Liver (tissue), 9 donors: ENCODE measurements around the gene MAN2B2. TPM values are rescaled to one million over a fixed set of nuclear protein-coding genes. Genes with fewer than 3 reads are reported as not detected.

Experiments used
- DNase-seq: peaks from one replicate; pipeline ENCODE4 v3.0.0-alpha.2; 2017; ENCODE audit warnings: low spot score
- H3K27ac ChIP-seq, 2 donors: one replicate each; pipeline ENCODE4 v1.7.0; 2013; ENCODE audit warnings: inconsistent platforms in 2 of 2, low read length in 2 of 2, control low read depth in 1 of 2, low read depth in 1 of 2, mild to moderate bottlenecking in 1 of 2
- H3K27me3 ChIP-seq, 4 donors: one replicate each; pipeline versions ENCODE4 v1.6.1 to v1.7.0; 2013; ENCODE audit warnings: low read length in 3 of 4, inconsistent platforms in 1 of 4, mild to moderate bottlenecking in 1 of 4, moderate library complexity in 1 of 4; ENCODE audit not compliant: control insufficient read depth in 4 of 4, insufficient read depth in 4 of 4
- H3K36me3 ChIP-seq, 4 donors: one replicate each; pipeline versions ENCODE4 v1.6.1 to v1.7.0; 2013; ENCODE audit warnings: low read length in 3 of 4, mild to moderate bottlenecking in 3 of 4, low read depth in 1 of 4, moderate library complexity in 1 of 4; ENCODE audit not compliant: control insufficient read depth in 4 of 4, insufficient read depth in 3 of 4
- H3K4me1 ChIP-seq, 4 donors: one replicate each; pipeline versions ENCODE4 v1.6.1 to v1.7.0; 2013; ENCODE audit warnings: low read length in 3 of 4, mild to moderate bottlenecking in 3 of 4, moderate library complexity in 1 of 4; ENCODE audit not compliant: control insufficient read depth in 4 of 4, insufficient read depth in 4 of 4
- H3K4me3 ChIP-seq, 3 donors: one replicate each; pipeline versions ENCODE4 v1.6.1 to v1.7.0; 2013; ENCODE audit warnings: low read length in 3 of 3, control low read depth in 1 of 3, low read depth in 1 of 3, mild to moderate bottlenecking in 1 of 3
- H3K9ac ChIP-seq, 2 donors: one replicate each; pipeline ENCODE4 v1.7.0; 2013; ENCODE audit warnings: low read length in 2 of 2, mild to moderate bottlenecking in 2 of 2, moderate library complexity in 2 of 2, control low read depth in 1 of 2, low read depth in 1 of 2
- H3K9me3 ChIP-seq, 4 donors: one replicate each; pipeline versions ENCODE4 v1.6.1 to v1.7.0; 2013; ENCODE audit warnings: low read length in 3 of 4; ENCODE audit not compliant: control insufficient read depth in 4 of 4
- CTCF ChIP-seq: fragments of 150-350 bp; IDR thresholded peaks from 2 replicates; pipeline ENCODE4 v1.5.1; 2017; ENCODE audit warnings: improper control_type of control experiment, low read depth, low read length; ENCODE audit not compliant: missing input control
- EGR1 ChIP-seq, 2 donors: IDR thresholded peaks; 2 replicates each; pipeline ENCODE4 v1.6.1; 2016 to 2018; ENCODE audit warnings: antibody characterized with exemption in 2 of 2, low read depth in 2 of 2
- FOXA1 ChIP-seq: IDR thresholded peaks from 2 replicates; pipeline ENCODE4 v1.6.1; 2016; ENCODE audit warnings: antibody characterized with exemption
- FOXA2 ChIP-seq: IDR thresholded peaks from 2 replicates; pipeline ENCODE4 v1.6.1; 2016; ENCODE audit warnings: antibody characterized with exemption
- GABPA ChIP-seq, 2 donors: IDR thresholded peaks in 1 of 2; conservative IDR thresholded peaks in 1 of 2; 2 replicates each; pipeline ENCODE4 v1.6.1; 2016; ENCODE audit warnings: antibody characterized with exemption in 2 of 2, mild to moderate bottlenecking in 1 of 2, moderate library complexity in 1 of 2
- HNF4A ChIP-seq, 2 donors: conservative IDR thresholded peaks; 2 replicates each; pipeline ENCODE4 v1.6.1; 2016; ENCODE audit warnings: antibody characterized with exemption in 2 of 2, mild to moderate bottlenecking in 2 of 2
- HNF4G ChIP-seq: IDR thresholded peaks from 2 replicates; pipeline ENCODE4 v1.6.1; 2016; ENCODE audit warnings: antibody characterized with exemption
- JUND ChIP-seq, 2 donors: IDR thresholded peaks; 2 replicates each; pipeline ENCODE4 v1.6.1; 2016; ENCODE audit warnings: antibody characterized with exemption in 2 of 2
- MAX ChIP-seq: IDR thresholded peaks from 2 replicates; pipeline ENCODE4 v1.6.1; 2016; ENCODE audit warnings: antibody characterized with exemption
- NR2F2 ChIP-seq: IDR thresholded peaks from 2 replicates; pipeline ENCODE4 v1.6.1; 2016; ENCODE audit warnings: antibody characterized with exemption
- RAD21 ChIP-seq, 2 donors: IDR thresholded peaks; 2 replicates each; pipeline ENCODE4 v1.6.1; 2016; ENCODE audit warnings: antibody characterized with exemption in 2 of 2, mild to moderate bottlenecking in 2 of 2
- REST ChIP-seq: IDR thresholded peaks from 2 replicates; pipeline ENCODE4 v1.6.1; 2016; ENCODE audit warnings: antibody characterized with exemption, mild to moderate bottlenecking
- RXRA ChIP-seq, 2 donors: IDR thresholded peaks; 2 replicates each; pipeline ENCODE4 v1.6.1; 2017 to 2018; ENCODE audit warnings: antibody characterized with exemption in 2 of 2, mild to moderate bottlenecking in 1 of 2
- TAF1 ChIP-seq: conservative IDR thresholded peaks from 2 replicates; pipeline ENCODE4 v1.6.1; 2016; ENCODE audit warnings: antibody characterized with exemption, mild to moderate bottlenecking
- YY1 ChIP-seq: IDR thresholded peaks from 2 replicates; pipeline ENCODE4 v1.6.1; 2016; ENCODE audit warnings: antibody characterized with exemption, mild to moderate bottlenecking
- ZBTB33 ChIP-seq: IDR thresholded peaks from 2 replicates; pipeline ENCODE4 v1.6.1; 2016; ENCODE audit warnings: antibody characterized with exemption
- WGBS: extraction: QIAGEN DNeasy Blood & Tissue Kit; methylation state at CpG from one replicate; pipeline ENCODE4 v1.1.7; 2013; 5-methylcytosine and 5-hydroxymethylcytosine counted together
- polyA plus RNA-seq, 2 donors: library from polyadenylated mRNA; stranded (reverse) in 1 of 2; unstranded in 1 of 2; fragments of 200-250 nt in 1 of 2; fragments of >200 nt in 1 of 2; fragmentation: Nextera tagmentation in 1 of 2; extraction: Ambion mirVana in 1 of 2; gene quantifications; one replicate each; pipeline versions ENCODE4 v1.2.1 to v1.2.3, GENCODE V29; 2013 to 2015
- total RNA-seq, 2 donors: library from RNA; depleted of rRNA; stranded (reverse); fragments of >200 nt; gene quantifications; one replicate each; pipeline ENCODE4 v1.2.3, GENCODE V29; 2014
- donor health status: healthy.
- donor health status: healthy.
- donor health status: healthy.
- donor health status: healthy.
- donor health status: healthy.

Gene MAN2B2
- total and polyA plus RNA-seq, 4 donors = 14.7 to 29.7 (median 22.5) TPM

GRCh38 chr4:6535706-6536105 lies 39.3 kb upstream of the MAN2B2 start:
- 80% methylated on average over 7 of the region's 7 CpGs for WGBS
- Histone ChIP-seq H3K4me1 (no peaks in the 10 kb centered on the region), H3K36me3 (no peaks in the 10 kb centered on the region), H3K9ac (no peak overlapping the region), H3K27ac (no peak overlapping the region), H3K4me3 (no peak overlapping the region), H3K27me3 (peaks cover 0 to 8% (median 1%) of the 10 kb centered on the region in 4 donors), H3K9me3 (peaks cover under 1 to 9% (median 3%) of the 10 kb centered on the region in 4 donors)
- no peak for DNase-seq
- no peak for TF ChIP-seq JUND (IDR thresholded peaks at IDR 0.05)
- TF ChIP-seq REST = no peak
- no peak for TF ChIP-seq HNF4G
- TF ChIP-seq FOXA2 = no peak
- no peak for TF ChIP-seq FOXA1
- TF ChIP-seq YY1 = no peak
- no peak for TF ChIP-seq HNF4A (conservative IDR thresholded peaks at IDR 0.05)
- no peak for TF ChIP-seq RXRA (IDR thresholded peaks at IDR 0.05)
- no peak for TF ChIP-seq RAD21 (IDR thresholded peaks at IDR 0.05)
- no peak for TF ChIP-seq GABPA (IDR thresholded peaks at IDR 0.05 in 1 of 2, conservative IDR thresholded peaks at IDR 0.05 in 1 of 2)

GRCh38 chr4:6538111-6538510 lies 36.9 kb upstream of the MAN2B2 start:
- 89% methylated on average over 15 of the region's 15 CpGs for WGBS
- TF ChIP-seq FOXA1 (no peak), GABPA (IDR thresholded peaks at IDR 0.05 in 1 of 2, conservative IDR thresholded peaks at IDR 0.05 in 1 of 2) (no peak), EGR1 (IDR thresholded peaks at IDR 0.05; ENCODE audit: low read depth in 2 of 2) (no peak), MAX (no peak), NR2F2 (no peak), RXRA (IDR thresholded peaks at IDR 0.05) (no peak), TAF1 (no peak), CTCF (no peak), FOXA2 (no peak), HNF4G (no peak), ZBTB33 (no peak), HNF4A (conservative IDR thresholded peaks at IDR 0.05) (no peak), JUND (IDR thresholded peaks at IDR 0.05) (no peak)
- no peaks in the 10 kb centered on the region for H3K36me3 ChIP-seq
- no peaks in the 10 kb centered on the region for H3K4me1 ChIP-seq
- peaks cover 1 to 8% (median 4%) of the 10 kb centered on the region in 4 donors for H3K9me3 ChIP-seq
- DNase-seq = no peak
- H3K27ac ChIP-seq = no peak overlapping the region
- no peak overlapping the region for H3K4me3 ChIP-seq
- H3K9ac ChIP-seq = no peak overlapping the region
- H3K27me3 ChIP-seq = peaks cover 0 to 8% (median 1%) of the 10 kb centered on the region in 4 donors
